ENCODE results near the gene ANXA11.
"Not testable (repeated sequence)": the region's sequence is repeated elsewhere in the genome, so short reads cannot be mapped to it uniquely, and the experiment has no call there.

DNA sequence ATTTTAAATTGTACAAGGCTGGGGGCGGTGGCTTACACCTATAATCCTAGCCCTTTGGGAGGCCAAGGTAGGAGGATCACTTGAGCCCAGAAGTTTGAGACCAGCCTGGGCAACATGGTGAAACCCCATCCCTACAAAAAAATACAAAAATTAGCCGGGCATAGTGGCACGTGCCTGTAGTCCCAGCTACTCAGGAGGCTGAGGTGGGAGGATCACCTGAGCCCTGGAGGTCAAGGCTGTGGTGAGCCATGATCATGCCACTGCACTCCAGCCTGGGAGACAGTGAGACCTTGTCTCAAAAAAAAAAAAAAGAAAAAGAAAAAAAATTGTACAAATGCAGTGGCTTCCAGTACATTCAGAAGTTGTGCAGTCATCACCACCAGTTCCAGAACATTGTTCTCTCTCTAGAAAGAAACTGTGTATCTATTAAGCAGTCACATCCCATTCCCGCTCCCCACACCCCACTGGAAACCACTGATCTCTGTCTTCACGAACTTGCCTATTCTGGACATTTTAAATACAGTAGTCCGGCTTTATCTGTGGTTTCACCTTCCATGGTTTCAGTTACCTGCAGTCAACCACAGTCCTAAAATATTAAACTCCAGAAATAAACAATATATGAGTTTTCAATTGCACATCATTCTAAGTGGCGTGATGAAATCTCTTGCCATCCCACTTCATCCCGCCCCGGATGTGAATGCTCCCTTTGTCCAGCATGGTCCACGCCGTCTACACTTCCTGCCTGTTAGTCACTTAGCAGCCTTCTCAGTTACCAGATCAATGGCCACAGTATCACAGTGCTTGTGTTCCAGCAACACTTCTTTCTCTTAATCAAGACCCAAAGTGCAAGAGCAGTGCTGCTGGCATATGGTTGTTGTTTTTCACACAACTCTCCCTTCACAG lies 59.7 kb downstream of the ANXA11 start:
- TF ChIP-seq, protein P1, sequence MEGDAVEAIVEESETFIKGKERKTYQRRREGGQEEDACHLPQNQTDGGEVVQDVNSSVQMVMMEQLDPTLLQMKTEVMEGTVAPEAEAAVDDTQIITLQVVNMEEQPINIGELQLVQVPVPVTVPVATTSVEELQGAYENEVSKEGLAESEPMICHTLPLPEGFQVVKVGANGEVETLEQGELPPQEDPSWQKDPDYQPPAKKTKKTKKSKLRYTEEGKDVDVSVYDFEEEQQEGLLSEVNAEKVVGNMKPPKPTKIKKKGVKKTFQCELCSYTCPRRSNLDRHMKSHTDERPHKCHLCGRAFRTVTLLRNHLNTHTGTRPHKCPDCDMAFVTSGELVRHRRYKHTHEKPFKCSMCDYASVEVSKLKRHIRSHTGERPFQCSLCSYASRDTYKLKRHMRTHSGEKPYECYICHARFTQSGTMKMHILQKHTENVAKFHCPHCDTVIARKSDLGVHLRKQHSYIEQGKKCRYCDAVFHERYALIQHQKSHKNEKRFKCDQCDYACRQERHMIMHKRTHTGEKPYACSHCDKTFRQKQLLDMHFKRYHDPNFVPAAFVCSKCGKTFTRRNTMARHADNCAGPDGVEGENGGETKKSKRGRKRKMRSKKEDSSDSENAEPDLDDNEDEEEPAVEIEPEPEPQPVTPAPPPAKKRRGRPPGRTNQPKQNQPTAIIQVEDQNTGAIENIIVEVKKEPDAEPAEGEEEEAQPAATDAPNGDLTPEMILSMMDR (conservative IDR thresholded peaks at IDR 0.05 in 1 of 2, IDR thresholded peaks at IDR 0.05 in 1 of 2; ENCODE audit: low read depth in 1 of 2, low read length in 2 of 2): not testable (repeated sequence)
- not testable (repeated sequence) for TF ChIP-seq EZH2 (IDR thresholded peaks at IDR 0.05; ENCODE audit: low read length, missing control alignments)
